CD4-positive, alpha-beta T cell treated with Interleukin-6 for 4 hours (primary cell): ENCODE data around the gene SYT5.
"Not testable (repeated sequence)": the region's sequence is repeated elsewhere in the genome, so short reads cannot be mapped to it uniquely, and the experiment has no call there.

ENCODE experiments used
- DNase-seq: peaks from one replicate; pipeline ENCODE4 v3.0.0-alpha.2; 2020; ENCODE audit warnings: mixed read lengths

The SYT5 gene

GRCh38 chr19:55206664-55207500 is 26.8 kb upstream of the SYT5 start:
- peak; percentile 34 for DNase-seq

- DNase-seq, result peak; percentile 33
These were observed 22.1 kb upstream of the SYT5 start for GRCh38 chr19:55202199-55202598.

GRCh38 chr19:55199620-55200204 is 19.6 kb upstream of the SYT5 start:
- no peak for DNase-seq

- no peak for DNase-seq
These were observed 18.6 kb upstream of the SYT5 start for GRCh38 chr19:55198651-55199050.

GRCh38 chr19:55197528-55197927 is 17.4 kb upstream of the SYT5 start:
- no peak for DNase-seq

- no peak for DNase-seq
These were observed 16.7 kb upstream of the SYT5 start for GRCh38 chr19:55196803-55197202.

- no peak for DNase-seq
These were observed 13.4 kb upstream of the SYT5 start for GRCh38 chr19:55193481-55193880.

- DNase-seq, result no peak
These were observed 9.3 kb upstream of the SYT5 start for GRCh38 chr19:55189403-55189835.

- no peak for DNase-seq
These were observed 8.5 kb upstream of the SYT5 start for GRCh38 chr19:55188625-55189024.

GRCh38 chr19:55186080-55186479 is 6.0 kb upstream of the SYT5 start:
- DNase-seq, result no peak

- DNase-seq, result no peak
These were observed 1.7 kb upstream of the SYT5 start for GRCh38 chr19:55181740-55182139.

GRCh38 chr19:55178781-55179599 is 1.1 kb downstream of the SYT5 start:
- peak; percentile 85 for DNase-seq

- no peak for DNase-seq
These were observed 4.0 kb downstream of the SYT5 start for GRCh38 chr19:55176076-55176475.

- no peak for DNase-seq
These were observed 4.8 kb downstream of the SYT5 start for GRCh38 chr19:55175117-55175867.

GRCh38 chr19:55174425-55175116 is 5.5 kb downstream of the SYT5 start:
- no peak for DNase-seq

GRCh38 chr19:55173714-55174409 is 6.2 kb downstream of the SYT5 start:
- DNase-seq, result peak; percentile 32

- no peak for DNase-seq
These were observed 6.8 kb downstream of the SYT5 start for GRCh38 chr19:55173186-55173713.

GRCh38 chr19:55172741-55173140 is 7.3 kb downstream of the SYT5 start:
- no peak for DNase-seq

GRCh38 chr19:55172318-55172717 is 7.8 kb downstream of the SYT5 start:
- DNase-seq, result not testable (repeated sequence)

GRCh38 chr19:55171440-55171839 is 8.6 kb downstream of the SYT5 start:
- no peak for DNase-seq

GRCh38 chr19:55169136-55169535 is 11.0 kb downstream of the SYT5 start:
- no peak for DNase-seq
